ENCODE data around the gene GNAL.
A peak's percentile ranks its signal among the peaks of the same experiment; 100 is the strongest.

DNA sequence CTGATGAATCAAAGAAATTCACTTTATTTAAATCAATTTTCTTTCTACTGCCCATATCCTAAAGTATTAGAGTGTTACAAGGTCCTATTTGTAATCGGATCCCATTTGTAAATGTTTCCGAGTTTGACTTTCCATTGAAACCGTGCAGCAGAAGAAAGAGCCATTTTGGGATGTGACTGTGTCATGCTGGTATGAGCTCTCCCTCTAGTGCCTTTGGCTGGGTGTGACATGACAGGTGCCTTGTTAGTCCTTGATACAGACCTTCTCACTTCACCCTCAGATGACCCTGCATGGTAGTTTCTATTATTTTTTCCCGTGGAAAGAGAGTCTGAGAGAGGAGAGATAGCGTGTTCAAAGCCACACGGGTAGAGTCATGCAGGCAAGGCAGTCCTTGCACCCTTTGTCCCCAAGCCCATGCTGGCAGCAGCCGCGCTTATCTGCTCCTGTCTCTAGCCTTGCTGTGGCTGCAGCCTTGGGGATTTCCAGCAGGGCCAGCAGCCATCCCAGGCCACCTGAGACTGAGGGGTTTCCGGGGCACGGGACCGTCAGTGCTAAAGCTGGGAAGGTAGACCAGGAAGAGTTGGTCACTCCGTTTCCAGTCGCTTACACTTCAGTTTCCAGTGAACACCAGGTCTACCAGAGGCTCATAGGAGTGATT is 183.5 kb downstream of the GNAL start:
- TF ChIP-seq, protein P1, sequence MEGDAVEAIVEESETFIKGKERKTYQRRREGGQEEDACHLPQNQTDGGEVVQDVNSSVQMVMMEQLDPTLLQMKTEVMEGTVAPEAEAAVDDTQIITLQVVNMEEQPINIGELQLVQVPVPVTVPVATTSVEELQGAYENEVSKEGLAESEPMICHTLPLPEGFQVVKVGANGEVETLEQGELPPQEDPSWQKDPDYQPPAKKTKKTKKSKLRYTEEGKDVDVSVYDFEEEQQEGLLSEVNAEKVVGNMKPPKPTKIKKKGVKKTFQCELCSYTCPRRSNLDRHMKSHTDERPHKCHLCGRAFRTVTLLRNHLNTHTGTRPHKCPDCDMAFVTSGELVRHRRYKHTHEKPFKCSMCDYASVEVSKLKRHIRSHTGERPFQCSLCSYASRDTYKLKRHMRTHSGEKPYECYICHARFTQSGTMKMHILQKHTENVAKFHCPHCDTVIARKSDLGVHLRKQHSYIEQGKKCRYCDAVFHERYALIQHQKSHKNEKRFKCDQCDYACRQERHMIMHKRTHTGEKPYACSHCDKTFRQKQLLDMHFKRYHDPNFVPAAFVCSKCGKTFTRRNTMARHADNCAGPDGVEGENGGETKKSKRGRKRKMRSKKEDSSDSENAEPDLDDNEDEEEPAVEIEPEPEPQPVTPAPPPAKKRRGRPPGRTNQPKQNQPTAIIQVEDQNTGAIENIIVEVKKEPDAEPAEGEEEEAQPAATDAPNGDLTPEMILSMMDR (conservative IDR thresholded peaks at IDR 0.05; ENCODE audit: low read depth, low read length): peak; percentile 27
- no peak for TF ChIP-seq POLR2A (IDR thresholded peaks at IDR 0.05; ENCODE audit: low read depth, low read length)
- TF ChIP-seq SMC3 (IDR thresholded peaks at IDR 0.05; ENCODE audit: low read depth, low read length): peak; percentile 27; the same call in 1 of the 2 replicates
- TF ChIP-seq MAZ (IDR thresholded peaks at IDR 0.05; ENCODE audit: borderline replicate concordance, low read depth, low read length): no peak
- peak; percentile 42; the same call in 1 of the 2 replicates for TF ChIP-seq RAD21 (IDR thresholded peaks at IDR 0.05; ENCODE audit: low read length)
- TF ChIP-seq, protein P2, sequence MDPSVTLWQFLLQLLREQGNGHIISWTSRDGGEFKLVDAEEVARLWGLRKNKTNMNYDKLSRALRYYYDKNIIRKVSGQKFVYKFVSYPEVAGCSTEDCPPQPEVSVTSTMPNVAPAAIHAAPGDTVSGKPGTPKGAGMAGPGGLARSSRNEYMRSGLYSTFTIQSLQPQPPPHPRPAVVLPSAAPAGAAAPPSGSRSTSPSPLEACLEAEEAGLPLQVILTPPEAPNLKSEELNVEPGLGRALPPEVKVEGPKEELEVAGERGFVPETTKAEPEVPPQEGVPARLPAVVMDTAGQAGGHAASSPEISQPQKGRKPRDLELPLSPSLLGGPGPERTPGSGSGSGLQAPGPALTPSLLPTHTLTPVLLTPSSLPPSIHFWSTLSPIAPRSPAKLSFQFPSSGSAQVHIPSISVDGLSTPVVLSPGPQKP (IDR thresholded peaks at IDR 0.05; ENCODE audit: borderline replicate concordance, low read depth, low read length): no peak
